Esophagus muscularis mucosa (tissue), 4 donors: ENCODE measurements around the gene GLRA3. TPM values are rescaled to one million over a fixed set of nuclear protein-coding genes. Genes with fewer than 3 reads are reported as not detected.

Experiments
- DNase-seq: peaks from one replicate; pipeline ENCODE4 v3.0.0-alpha.2; 2017; ENCODE audit errors: extremely low spot score
- H3K27ac ChIP-seq, 4 donors: fragments of 200-600 bp; sonication (generic); replicated peaks in 1 of 4; 1 replicate in 3 of 4; 2 replicates in 1 of 4; pipeline ENCODE4 v1.5.1; 2016 to 2019; ENCODE audit warnings: mild to moderate bottlenecking in 1 of 4
- H3K27me3 ChIP-seq, 4 donors: fragments of 200-600 bp; sonication (generic); one replicate each; pipeline versions ENCODE4 v1.5.1 to v1.6.0; 2016 to 2019
- H3K36me3 ChIP-seq, 4 donors: fragments of 200-600 bp; sonication (generic); one replicate each; pipeline ENCODE4 v1.5.1; 2016 to 2019
- H3K4me1 ChIP-seq, 4 donors: fragments of 200-600 bp; sonication (generic); one replicate each; pipeline ENCODE4 v1.5.1; 2016 to 2019
- H3K4me3 ChIP-seq, 4 donors: fragments of 200-600 bp; sonication (generic); 1 replicate in 2 of 4; 2 replicates in 2 of 4; pipeline ENCODE4 v1.5.1; 2016 to 2019; ENCODE audit warnings: mild to moderate bottlenecking in 4 of 4, moderate library complexity in 1 of 4
- H3K9me3 ChIP-seq, 4 donors: fragments of 200-600 bp; sonication (generic); 1 replicate in 3 of 4; 2 replicates in 1 of 4; pipeline ENCODE4 v1.5.1; 2016 to 2019
- CTCF ChIP-seq, 3 experiments: fragments of 200-600 bp in 2 of 3; fragments of 450-650 bp in 1 of 3; sonication (generic) in 2 of 3; IDR thresholded peaks; one replicate each; pipeline ENCODE4 v1.5.1; 2017 to 2019; ENCODE audit warnings: antibody characterized with exemption in 3 of 3, mild to moderate bottlenecking in 2 of 3, moderate library complexity in 1 of 3
- EP300 ChIP-seq: sonication (generic); formaldehyde crosslinking; IDR thresholded peaks from one replicate; pipeline ENCODE4 v1.6.1; 2017; ENCODE audit warnings: antibody characterized with exemption
- POLR2A ChIP-seq: fragments of 450-650 bp; IDR thresholded peaks from one replicate; pipeline ENCODE4 v1.6.1; 2017; ENCODE audit warnings: antibody characterized with exemption, moderate library complexity, mild to moderate bottlenecking, low read depth
- POLR2AphosphoS5 ChIP-seq, 2 donors: sonication (generic); formaldehyde crosslinking; IDR thresholded peaks; one replicate each; pipeline ENCODE4 v1.6.1; 2017; ENCODE audit warnings: antibody characterized with exemption in 2 of 2
- WGBS: methylation state at CpG from one replicate; pipeline ENCODE4 v1.1.5; 2018; 5-methylcytosine and 5-hydroxymethylcytosine counted together
- intact Hi-C: fragments of 100-400 bp; cut with DNase I; formaldehyde crosslinking; loops from one replicate; pipeline ENCODE4 v1.15.1; 2023
- total RNA-seq, 4 donors: library from RNA; depleted of rRNA; stranded (reverse); fragments of >200 nt; gene quantifications; one replicate each; pipeline versions ENCODE4 v1.1.0 to v1.2.1, GENCODE V29; 2016

GLRA3 gene
- total RNA-seq, 4 donors from 2014 or later: under 0.01 to 0.39 (median 0.11) TPM; not detected in 1

- H3K4me1 ChIP-seq: peaks cover 3 to 10% (median 6%) of the 10 kb centered on the region in 4 donors
- no peaks in the 10 kb centered on the region for H3K9me3 ChIP-seq
- H3K4me3 ChIP-seq: no peak overlapping the region
- no peaks in the 10 kb centered on the region for H3K27me3 ChIP-seq
- no peak for DNase-seq
- intact Hi-C loops: no loop called here
- no peak overlapping the region for H3K27ac ChIP-seq
- 74% methylated on average over 4 of the region's 4 CpGs for WGBS
- H3K36me3 ChIP-seq: no peaks in the 10 kb centered on the region
- TF ChIP-seq POLR2AphosphoS5 (IDR thresholded peaks at IDR 0.05) (no peak), CTCF (IDR thresholded peaks at IDR 0.05) (no peak), EP300 (no peak), POLR2A (no peak)
Observed at GRCh38 chr4:174595141-174595929, 233.7 kb downstream of the GLRA3 start.

- WGBS: 88% methylated on average over 3 of the region's 3 CpGs
- no peak overlapping the region for H3K4me3 ChIP-seq
- H3K9me3 ChIP-seq: no peaks in the 10 kb centered on the region
- no peaks in the 10 kb centered on the region for H3K36me3 ChIP-seq
- peaks cover 0 to 6% (median 4%) of the 10 kb centered on the region in 4 donors for H3K4me1 ChIP-seq
- intact Hi-C loops: no loop called here
- DNase-seq: no peak
- H3K27me3 ChIP-seq: no peaks in the 10 kb centered on the region
- no peak overlapping the region for H3K27ac ChIP-seq
- TF ChIP-seq POLR2A: no peak
- TF ChIP-seq CTCF (IDR thresholded peaks at IDR 0.05): no peak
- TF ChIP-seq POLR2AphosphoS5 (IDR thresholded peaks at IDR 0.05): no peak
- no peak for TF ChIP-seq EP300
Observed at GRCh38 chr4:174593701-174594100, 235.3 kb downstream of the GLRA3 start.

GRCh38 chr4:174592985-174593335 lies 236.1 kb downstream of the GLRA3 start:
- TF ChIP-seq EP300: no peak
- no peak for TF ChIP-seq POLR2AphosphoS5 (IDR thresholded peaks at IDR 0.05)
- TF ChIP-seq CTCF (IDR thresholded peaks at IDR 0.05): no peak
- no peak for TF ChIP-seq POLR2A
- 65% methylated on average over 3 of the region's 3 CpGs for WGBS
- intact Hi-C loops: no loop called here
- no peak overlapping the region for H3K4me3 ChIP-seq
- no peaks in the 10 kb centered on the region for H3K9me3 ChIP-seq
- H3K36me3 ChIP-seq: no peaks in the 10 kb centered on the region
- no peak for DNase-seq
- peaks cover 0 to 6% (median 4%) of the 10 kb centered on the region in 4 donors for H3K4me1 ChIP-seq
- H3K27ac ChIP-seq: no peak overlapping the region
- no peaks in the 10 kb centered on the region for H3K27me3 ChIP-seq

GRCh38 chr4:174592256-174592984 lies 236.6 kb downstream of the GLRA3 start:
- TF ChIP-seq POLR2AphosphoS5 (IDR thresholded peaks at IDR 0.05): no peak
- TF ChIP-seq CTCF (IDR thresholded peaks at IDR 0.05): no peak
- TF ChIP-seq EP300: no peak
- TF ChIP-seq POLR2A: no peak
- Histone ChIP-seq H3K27me3 (no peaks in the 10 kb centered on the region), H3K9me3 (no peaks in the 10 kb centered on the region), H3K4me3 (no peak overlapping the region), H3K4me1 (peaks cover 0 to 6% (median 4%) of the 10 kb centered on the region in 4 donors), H3K27ac (no peak overlapping the region), H3K36me3 (no peaks in the 10 kb centered on the region)
- intact Hi-C loops: no loop called here
- 86% methylated on average over 3 of the region's 3 CpGs for WGBS
- DNase-seq: no peak
